ENCODE results near the gene FFAR2.

Gene FFAR2

DNA sequence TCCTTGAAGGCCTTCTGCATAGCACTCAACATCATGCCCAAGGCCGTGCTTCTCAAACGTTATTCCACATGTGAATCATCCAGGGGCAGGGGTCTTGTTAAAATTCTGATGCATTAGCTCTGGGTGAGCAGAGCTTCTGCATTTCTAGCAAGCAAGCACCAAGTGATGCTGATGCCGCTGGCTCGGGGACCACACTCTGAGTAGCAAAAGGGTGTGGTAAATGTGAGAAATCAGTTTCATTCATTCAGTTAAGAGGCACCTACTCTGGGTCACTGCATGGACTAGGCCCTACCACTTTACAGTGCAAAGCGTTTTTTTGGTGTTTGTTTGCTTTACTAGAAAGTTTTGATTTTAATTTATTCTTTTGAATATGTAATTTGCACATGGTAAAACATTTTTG is 35.0 kb downstream of the FFAR2 start:
- Histone ChIP-seq H3K9ac (no peak overlapping the region), H3K4me1 (ENCODE audit: low read depth, poor library complexity, severe bottlenecking) (no peaks in the 10 kb centered on the region), H3K4me3 (IDR thresholded peaks at IDR 0.05; ENCODE audit: insufficient read depth, low read depth, low read length) (no peak overlapping the region), H3K36me3 (ENCODE audit: insufficient read depth) (no peaks in the 10 kb centered on the region), H4K20me1 (ENCODE audit: insufficient read depth) (no peaks in the 10 kb centered on the region), H3K79me2 (ENCODE audit: insufficient read depth, low read depth) (no peaks in the 10 kb centered on the region), H3K27me3 (ENCODE audit: insufficient read depth, low read depth) (peaks cover 20% of the 10 kb centered on the region; the same call in 1 of the 2 replicates), H3K4me2 (no peak overlapping the region), H2AFZ (ENCODE audit: low read depth) (no peak overlapping the region), H3K27ac (no peak overlapping the region)
- TF ChIP-seq, protein P1, sequence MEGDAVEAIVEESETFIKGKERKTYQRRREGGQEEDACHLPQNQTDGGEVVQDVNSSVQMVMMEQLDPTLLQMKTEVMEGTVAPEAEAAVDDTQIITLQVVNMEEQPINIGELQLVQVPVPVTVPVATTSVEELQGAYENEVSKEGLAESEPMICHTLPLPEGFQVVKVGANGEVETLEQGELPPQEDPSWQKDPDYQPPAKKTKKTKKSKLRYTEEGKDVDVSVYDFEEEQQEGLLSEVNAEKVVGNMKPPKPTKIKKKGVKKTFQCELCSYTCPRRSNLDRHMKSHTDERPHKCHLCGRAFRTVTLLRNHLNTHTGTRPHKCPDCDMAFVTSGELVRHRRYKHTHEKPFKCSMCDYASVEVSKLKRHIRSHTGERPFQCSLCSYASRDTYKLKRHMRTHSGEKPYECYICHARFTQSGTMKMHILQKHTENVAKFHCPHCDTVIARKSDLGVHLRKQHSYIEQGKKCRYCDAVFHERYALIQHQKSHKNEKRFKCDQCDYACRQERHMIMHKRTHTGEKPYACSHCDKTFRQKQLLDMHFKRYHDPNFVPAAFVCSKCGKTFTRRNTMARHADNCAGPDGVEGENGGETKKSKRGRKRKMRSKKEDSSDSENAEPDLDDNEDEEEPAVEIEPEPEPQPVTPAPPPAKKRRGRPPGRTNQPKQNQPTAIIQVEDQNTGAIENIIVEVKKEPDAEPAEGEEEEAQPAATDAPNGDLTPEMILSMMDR (conservative IDR thresholded peaks at IDR 0.05; ENCODE audit: low read depth, low read length): no peak

GRCh38 chr19:35484252-35485036 is 36.4 kb downstream of the FFAR2 start:
- Histone ChIP-seq H3K4me3 (IDR thresholded peaks at IDR 0.05; ENCODE audit: insufficient read depth, low read depth, low read length) (no peak overlapping the region), H3K4me2 (no peak overlapping the region), H3K36me3 (ENCODE audit: insufficient read depth) (no peaks in the 10 kb centered on the region), H2AFZ (ENCODE audit: low read depth) (no peak overlapping the region), H4K20me1 (ENCODE audit: insufficient read depth) (no peaks in the 10 kb centered on the region), H3K79me2 (ENCODE audit: insufficient read depth, low read depth) (no peaks in the 10 kb centered on the region), H3K9ac (no peak overlapping the region), H3K4me1 (ENCODE audit: low read depth, poor library complexity, severe bottlenecking) (no peaks in the 10 kb centered on the region), H3K27me3 (ENCODE audit: insufficient read depth, low read depth) (peaks cover 29% of the 10 kb centered on the region; the same call in 1 of the 2 replicates), H3K27ac (no peak overlapping the region)
- TF ChIP-seq, protein P1 (conservative IDR thresholded peaks at IDR 0.05; ENCODE audit: low read depth, low read length): no peak

DNA sequence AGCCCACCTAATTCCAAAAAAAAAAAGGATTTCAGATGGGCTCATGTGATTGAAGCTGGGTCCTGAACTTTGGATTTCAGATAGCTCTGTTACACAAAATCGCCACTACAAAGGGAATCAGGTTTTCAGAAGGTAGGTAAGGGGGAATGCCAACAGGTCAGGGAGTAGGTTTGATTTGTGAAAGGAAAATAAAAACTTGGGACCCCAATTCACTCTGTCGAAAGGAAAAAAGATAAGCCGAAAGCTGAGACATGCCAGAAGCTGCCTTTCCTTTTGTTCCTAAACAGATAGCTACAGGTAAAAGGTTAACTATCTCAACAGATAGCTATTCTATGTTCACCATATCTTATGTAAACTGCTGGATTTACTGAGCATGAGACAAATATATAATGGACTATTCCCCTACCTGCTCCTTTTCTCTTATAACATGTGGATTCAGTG is 38.2 kb downstream of the FFAR2 start:
- Histone ChIP-seq H3K79me2 (ENCODE audit: insufficient read depth, low read depth) (no peaks in the 10 kb centered on the region), H3K27me3 (ENCODE audit: insufficient read depth, low read depth) (peaks cover 39% of the 10 kb centered on the region), H3K4me2 (no peak overlapping the region), H4K20me1 (ENCODE audit: insufficient read depth) (no peaks in the 10 kb centered on the region), H3K9ac (no peak overlapping the region), H3K27ac (no peak overlapping the region), H3K4me3 (IDR thresholded peaks at IDR 0.05; ENCODE audit: insufficient read depth, low read depth, low read length) (no peak overlapping the region), H3K36me3 (ENCODE audit: insufficient read depth) (no peaks in the 10 kb centered on the region), H2AFZ (ENCODE audit: low read depth) (no peak overlapping the region), H3K4me1 (ENCODE audit: low read depth, poor library complexity, severe bottlenecking) (no peaks in the 10 kb centered on the region)
- TF ChIP-seq, protein P1 (conservative IDR thresholded peaks at IDR 0.05; ENCODE audit: low read depth, low read length): no peak

- no peak overlapping the region for H3K27ac ChIP-seq
- H3K79me2 ChIP-seq (ENCODE audit: insufficient read depth, low read depth): no peaks in the 10 kb centered on the region
- no peaks in the 10 kb centered on the region for H3K4me1 ChIP-seq (ENCODE audit: low read depth, poor library complexity, severe bottlenecking)
Measured at GRCh38 chr19:35487656-35488182, 39.7 kb downstream of the FFAR2 start.

More at GRCh38 chr19:35487656-35488182, 39.7 kb downstream of the FFAR2 start:
- Histone ChIP-seq H3K27me3 (ENCODE audit: insufficient read depth, low read depth) (peaks cover 47% of the 10 kb centered on the region), H3K36me3 (ENCODE audit: insufficient read depth) (no peaks in the 10 kb centered on the region), H3K4me2 (no peak overlapping the region), H3K4me3 (IDR thresholded peaks at IDR 0.05; ENCODE audit: insufficient read depth, low read depth, low read length) (no peak overlapping the region), H4K20me1 (ENCODE audit: insufficient read depth) (no peaks in the 10 kb centered on the region), H2AFZ (ENCODE audit: low read depth) (no peak overlapping the region), H3K9ac (no peak overlapping the region)
- TF ChIP-seq, protein P1 (conservative IDR thresholded peaks at IDR 0.05; ENCODE audit: low read depth, low read length): no peak

All from KMS-11 (cell line).